HL-60 (cell line): ENCODE data around the gene TMC3.

Experiments
- DNase-seq, 2 experiments: peaks; one replicate each; pipeline ENCODE4 v3.0.0-alpha.2; 2010 to 2020; ENCODE audit warnings: low read depth in 1 of 2, low spot score in 1 of 2
- H3K27ac ChIP-seq: fragments of 250-450 bp; sonication (Bioruptor Pico); replicated peaks from 2 replicates; pipeline ENCODE4 v1.5.1; 2020; ENCODE audit warnings: mild to moderate bottlenecking, moderate library complexity
- H3K27me3 ChIP-seq: fragments of 250-450 bp; sonication (Bioruptor Pico); 2 replicates; pipeline ENCODE4 v1.5.1; 2021; ENCODE audit warnings: mild to moderate bottlenecking, moderate library complexity; ENCODE audit not compliant: insufficient read depth, poor library complexity, severe bottlenecking
- H3K4me3 ChIP-seq: replicated peaks from 2 replicates; pipeline ENCODE4 v1.5.1; 2011; ENCODE audit warnings: mild to moderate bottlenecking, control low read depth, low read length; ENCODE audit not compliant: insufficient read depth
- GABPA ChIP-seq: IDR thresholded peaks from 2 replicates; pipeline ENCODE4 v1.6.1; 2012; ENCODE audit warnings: low read depth
- POLR2AphosphoS5 ChIP-seq: IDR thresholded peaks from 2 replicates; pipeline ENCODE4 v1.6.1; 2012; ENCODE audit warnings: low read depth
- REST ChIP-seq: IDR thresholded peaks from 2 replicates; pipeline ENCODE4 v1.6.1; 2012; ENCODE audit warnings: low read depth; ENCODE audit not compliant: insufficient replicate concordance
- SPI1 ChIP-seq: IDR thresholded peaks from 2 replicates; pipeline ENCODE4 v1.6.1; 2012; ENCODE audit warnings: low read depth, mild to moderate bottlenecking, borderline replicate concordance
- TF ChIP-seq, protein P1 (sequence below): IDR thresholded peaks from one replicate; pipeline ENCODE4 v1.5.1; 2011; ENCODE audit warnings: low read length, control low read depth, inconsistent platforms; ENCODE audit not compliant: insufficient read depth

The TMC3 gene

DNA sequence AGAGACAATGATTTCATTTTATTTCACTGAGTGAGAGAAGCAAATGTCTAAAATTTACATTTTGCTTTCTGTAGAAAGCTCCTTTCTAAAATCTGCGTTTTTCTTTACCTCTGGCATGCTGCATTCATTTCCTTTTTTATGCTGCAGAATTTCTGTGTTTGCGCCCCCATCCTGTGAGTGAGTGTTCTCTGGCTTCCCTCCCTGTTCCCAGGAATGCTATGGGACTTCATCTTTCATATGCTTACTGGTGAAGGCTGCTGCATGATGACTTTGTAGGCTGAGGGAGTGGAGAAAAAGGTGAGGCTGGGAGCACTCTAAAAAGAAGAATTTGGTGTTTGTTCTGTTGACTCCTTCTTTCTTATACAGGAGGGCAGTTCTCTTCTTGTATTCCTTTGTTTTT lies 7.7 kb upstream of the TMC3 start:
- H3K27me3 ChIP-seq, result peaks cover 2% of the 10 kb centered on the region
- H3K4me3 ChIP-seq, result no peak overlapping the region
- TF ChIP-seq GABPA, result no peak
- DNase-seq, result no peak
- H3K27ac ChIP-seq, result no peak overlapping the region

GRCh38 chr15:81380668-81381067 lies 6.7 kb upstream of the TMC3 start:
- DNase-seq, result no peak
- no peak overlapping the region for H3K4me3 ChIP-seq
- H3K27ac ChIP-seq, result no peak overlapping the region
- H3K27me3 ChIP-seq, result peaks cover 2% of the 10 kb centered on the region
- TF ChIP-seq POLR2AphosphoS5 (no peak), GABPA (no peak), REST (no peak), SPI1 (no peak)
- TF ChIP-seq, protein P1, sequence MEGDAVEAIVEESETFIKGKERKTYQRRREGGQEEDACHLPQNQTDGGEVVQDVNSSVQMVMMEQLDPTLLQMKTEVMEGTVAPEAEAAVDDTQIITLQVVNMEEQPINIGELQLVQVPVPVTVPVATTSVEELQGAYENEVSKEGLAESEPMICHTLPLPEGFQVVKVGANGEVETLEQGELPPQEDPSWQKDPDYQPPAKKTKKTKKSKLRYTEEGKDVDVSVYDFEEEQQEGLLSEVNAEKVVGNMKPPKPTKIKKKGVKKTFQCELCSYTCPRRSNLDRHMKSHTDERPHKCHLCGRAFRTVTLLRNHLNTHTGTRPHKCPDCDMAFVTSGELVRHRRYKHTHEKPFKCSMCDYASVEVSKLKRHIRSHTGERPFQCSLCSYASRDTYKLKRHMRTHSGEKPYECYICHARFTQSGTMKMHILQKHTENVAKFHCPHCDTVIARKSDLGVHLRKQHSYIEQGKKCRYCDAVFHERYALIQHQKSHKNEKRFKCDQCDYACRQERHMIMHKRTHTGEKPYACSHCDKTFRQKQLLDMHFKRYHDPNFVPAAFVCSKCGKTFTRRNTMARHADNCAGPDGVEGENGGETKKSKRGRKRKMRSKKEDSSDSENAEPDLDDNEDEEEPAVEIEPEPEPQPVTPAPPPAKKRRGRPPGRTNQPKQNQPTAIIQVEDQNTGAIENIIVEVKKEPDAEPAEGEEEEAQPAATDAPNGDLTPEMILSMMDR, result no peak

DNA sequence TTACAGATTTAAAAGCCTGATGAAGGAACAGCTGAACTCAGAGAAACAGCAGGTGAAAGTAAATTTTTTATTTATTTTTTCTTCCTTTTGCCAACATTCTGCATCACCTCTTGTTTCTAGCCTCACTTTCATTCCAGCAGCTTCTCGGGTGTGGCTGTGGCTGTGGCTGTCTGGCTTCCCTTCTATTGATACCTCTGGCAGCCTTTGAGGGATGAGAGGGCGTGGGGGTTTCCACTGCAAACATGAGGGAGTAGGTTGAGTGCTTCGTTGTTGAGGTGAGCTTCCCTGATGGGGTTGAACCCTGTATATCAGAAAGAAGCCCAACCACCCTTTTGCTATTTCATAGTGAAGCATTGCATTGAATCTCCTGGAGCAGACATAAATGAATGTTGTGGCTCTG lies 6.2 kb upstream of the TMC3 start:
- no peak overlapping the region for H3K27ac ChIP-seq
- peaks cover 2% of the 10 kb centered on the region for H3K27me3 ChIP-seq
- no peak for DNase-seq
- H3K4me3 ChIP-seq, result no peak overlapping the region
- TF ChIP-seq, protein P1, result no peak
- TF ChIP-seq GABPA (no peak), SPI1 (no peak), POLR2AphosphoS5 (no peak), REST (no peak)

DNA sequence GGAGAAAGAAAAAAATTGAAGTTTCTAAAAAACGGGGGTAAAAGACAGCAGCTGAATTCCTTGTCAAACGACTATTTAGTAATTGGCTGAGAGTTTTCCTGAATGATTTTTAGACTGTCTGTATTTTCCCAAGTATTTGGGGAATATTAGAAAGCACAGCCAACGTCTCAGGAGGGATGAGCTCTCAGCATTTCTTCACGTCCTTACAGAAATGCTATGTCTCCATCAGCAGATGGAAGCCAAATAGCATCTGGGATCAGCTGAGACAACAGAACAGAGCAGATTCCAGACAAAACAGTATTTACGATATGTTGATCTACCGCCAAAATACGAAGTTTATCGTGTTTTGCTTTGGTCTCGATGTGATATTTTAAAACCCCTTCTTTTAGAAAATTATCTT lies 5.3 kb upstream of the TMC3 start:
- Histone ChIP-seq H3K27ac (no peak overlapping the region), H3K4me3 (no peak overlapping the region), H3K27me3 (peaks cover 2% of the 10 kb centered on the region)
- TF ChIP-seq, protein P1, result no peak
- no peak for TF ChIP-seq REST
- no peak for TF ChIP-seq POLR2AphosphoS5
- no peak for DNase-seq
